Loucy (cell line): ENCODE data around the gene KCNS1.

Experiments
- CTCF ChIP-seq: fragments of 200-600 bp; sonication (generic); conservative IDR thresholded peaks from 2 replicates; pipeline ENCODE4 v1.5.1; 2014; ENCODE audit warnings: mild to moderate bottlenecking, antibody characterized with exemption, low read length
- EZH2phosphoT487 ChIP-seq: fragments of 200-600 bp; IDR thresholded peaks from 2 replicates; pipeline ENCODE4 v1.6.1; 2018; ENCODE audit warnings: antibody characterized with exemption, mild to moderate bottlenecking, moderate library complexity, borderline replicate concordance

- TF ChIP-seq EZH2phosphoT487 (no peak), CTCF (no peak)
Observed at GRCh38 chr20:45136911-45137310, 36.0 kb upstream of the KCNS1 start.
